Fibroblast of villous mesenchyme (primary cell): Measurements from ENCODE around the gene LMOD2. TPM values are rescaled to one million over a fixed set of nuclear protein-coding genes. Genes with fewer than 3 reads are reported as not detected.

Experiments used
- DNase-seq: peaks from one replicate; pipeline ENCODE4 v3.0.0-alpha.2; 2010; ENCODE audit warnings: low read depth
- H3K4me3 ChIP-seq: 2 replicates; pipeline ENCODE4 v1.5.1; 2011; ENCODE audit warnings: low read depth, mild to moderate bottlenecking, low read length
- total RNA-seq: library from RNA; depleted of rRNA; stranded (reverse); fragments of >200 nt; gene quantifications from 2 replicates; pipeline ENCODE4 v1.2.3, GENCODE V29; 2012
- TF ChIP-seq, protein P1 (sequence below): IDR thresholded peaks from 2 replicates; pipeline ENCODE4 v1.5.1; 2012; ENCODE audit warnings: low read depth, mild to moderate bottlenecking, low read length; ENCODE audit not compliant: insufficient read depth

LMOD2 gene
- total RNA-seq, 1 donor: not detected

- DNase-seq: no peak
- TF ChIP-seq, protein P1, sequence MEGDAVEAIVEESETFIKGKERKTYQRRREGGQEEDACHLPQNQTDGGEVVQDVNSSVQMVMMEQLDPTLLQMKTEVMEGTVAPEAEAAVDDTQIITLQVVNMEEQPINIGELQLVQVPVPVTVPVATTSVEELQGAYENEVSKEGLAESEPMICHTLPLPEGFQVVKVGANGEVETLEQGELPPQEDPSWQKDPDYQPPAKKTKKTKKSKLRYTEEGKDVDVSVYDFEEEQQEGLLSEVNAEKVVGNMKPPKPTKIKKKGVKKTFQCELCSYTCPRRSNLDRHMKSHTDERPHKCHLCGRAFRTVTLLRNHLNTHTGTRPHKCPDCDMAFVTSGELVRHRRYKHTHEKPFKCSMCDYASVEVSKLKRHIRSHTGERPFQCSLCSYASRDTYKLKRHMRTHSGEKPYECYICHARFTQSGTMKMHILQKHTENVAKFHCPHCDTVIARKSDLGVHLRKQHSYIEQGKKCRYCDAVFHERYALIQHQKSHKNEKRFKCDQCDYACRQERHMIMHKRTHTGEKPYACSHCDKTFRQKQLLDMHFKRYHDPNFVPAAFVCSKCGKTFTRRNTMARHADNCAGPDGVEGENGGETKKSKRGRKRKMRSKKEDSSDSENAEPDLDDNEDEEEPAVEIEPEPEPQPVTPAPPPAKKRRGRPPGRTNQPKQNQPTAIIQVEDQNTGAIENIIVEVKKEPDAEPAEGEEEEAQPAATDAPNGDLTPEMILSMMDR: no peak
- H3K4me3 ChIP-seq: no peak overlapping the region
Observed at GRCh38 chr7:123657304-123657685, 1.6 kb downstream of the LMOD2 start.

GRCh38 chr7:123658023-123658422 is 2.4 kb downstream of the LMOD2 start:
- TF ChIP-seq, protein P1: no peak
- no peak overlapping the region for H3K4me3 ChIP-seq
- DNase-seq: no peak

- DNase-seq: no peak
- H3K4me3 ChIP-seq: no peak overlapping the region
- TF ChIP-seq, protein P1: no peak
Observed at GRCh38 chr7:123660514-123661354, 5.1 kb downstream of the LMOD2 start.

- no peak overlapping the region for H3K4me3 ChIP-seq
- TF ChIP-seq, protein P1: no peak
- DNase-seq: no peak
Observed at GRCh38 chr7:123661765-123662164, 6.1 kb downstream of the LMOD2 start.

GRCh38 chr7:123662293-123662692 is 6.6 kb downstream of the LMOD2 start:
- no peak overlapping the region for H3K4me3 ChIP-seq
- no peak for DNase-seq
- TF ChIP-seq, protein P1: no peak

GRCh38 chr7:123662755-123663154 is 7.1 kb downstream of the LMOD2 start:
- no peak overlapping the region for H3K4me3 ChIP-seq
- no peak for DNase-seq
- TF ChIP-seq, protein P1: no peak

- TF ChIP-seq, protein P1: no peak
- no peak overlapping the region for H3K4me3 ChIP-seq
- DNase-seq: no peak
Observed at GRCh38 chr7:123663200-123663599, 7.5 kb downstream of the LMOD2 start.
